NCI-H1417 treated with DMSO at 0.1 percent for 48 hours (cell line): ENCODE data around the gene JAKMIP2.
"Not testable (repeated sequence)": the region's sequence is repeated elsewhere in the genome, so short reads cannot be mapped to it uniquely, and the experiment has no call there.

Experiments used
- DNase-seq: peaks from one replicate; lab custom pipeline; 2025; lab: John Stamatoyannopoulos, UW

JAKMIP2 gene

DNA sequence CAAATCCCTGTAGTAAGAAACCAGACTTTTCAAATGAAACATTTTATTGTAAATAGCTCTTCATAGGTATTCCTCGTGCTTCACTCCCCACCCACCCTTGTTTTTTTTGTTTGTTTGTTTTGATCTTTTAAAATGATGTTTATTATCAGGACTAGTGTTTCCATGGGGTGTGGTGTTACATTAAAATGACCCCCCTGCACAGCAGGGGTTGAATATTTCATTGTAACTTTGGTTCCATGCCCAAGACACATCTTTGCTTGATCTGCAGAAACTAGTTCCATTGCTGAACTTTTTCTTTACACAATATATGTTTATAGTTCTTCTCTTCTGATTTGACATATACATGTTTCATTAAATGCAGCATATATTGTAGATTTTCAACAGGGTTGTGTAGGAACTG lies 191.4 kb downstream of the JAKMIP2 start:
- DNase-seq: no peak

DNA sequence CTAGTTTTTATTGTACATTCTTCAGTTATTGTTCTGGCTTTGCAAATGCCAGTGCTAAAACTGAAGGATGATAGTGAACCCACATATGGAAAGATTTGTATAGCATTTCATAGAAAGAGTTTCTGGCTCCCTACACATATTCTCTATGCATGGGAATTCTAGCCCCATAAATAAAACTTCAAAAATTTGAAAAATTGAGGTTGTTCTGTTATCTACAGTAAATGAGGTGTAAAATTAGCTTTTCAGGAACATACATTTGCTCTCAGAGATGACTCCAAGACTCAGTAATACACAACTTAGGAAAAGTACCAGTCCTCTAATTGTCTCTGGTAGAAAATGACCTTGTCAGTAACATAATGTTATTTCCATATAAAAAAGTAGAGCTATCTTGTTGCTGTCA lies 192.4 kb downstream of the JAKMIP2 start:
- no peak for DNase-seq

DNA sequence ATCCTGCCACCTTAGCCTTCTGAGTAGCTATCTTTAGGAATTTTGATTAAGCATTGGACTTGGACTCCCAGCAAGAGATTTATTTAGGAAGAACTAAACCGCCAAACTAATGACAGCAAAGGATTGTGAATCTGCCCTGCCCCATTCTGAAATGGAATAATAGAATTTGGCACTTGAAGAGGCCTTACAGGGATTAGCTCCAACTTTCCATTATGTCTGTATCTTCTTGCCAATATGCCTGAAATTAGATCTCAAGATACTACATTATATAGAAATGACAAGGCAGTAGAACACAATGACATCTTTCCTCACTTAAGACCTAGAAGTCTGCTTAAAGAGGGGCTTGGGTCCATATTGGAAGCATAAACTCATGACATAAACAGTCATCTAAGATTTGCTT lies 195.7 kb downstream of the JAKMIP2 start:
- DNase-seq: no peak

DNA sequence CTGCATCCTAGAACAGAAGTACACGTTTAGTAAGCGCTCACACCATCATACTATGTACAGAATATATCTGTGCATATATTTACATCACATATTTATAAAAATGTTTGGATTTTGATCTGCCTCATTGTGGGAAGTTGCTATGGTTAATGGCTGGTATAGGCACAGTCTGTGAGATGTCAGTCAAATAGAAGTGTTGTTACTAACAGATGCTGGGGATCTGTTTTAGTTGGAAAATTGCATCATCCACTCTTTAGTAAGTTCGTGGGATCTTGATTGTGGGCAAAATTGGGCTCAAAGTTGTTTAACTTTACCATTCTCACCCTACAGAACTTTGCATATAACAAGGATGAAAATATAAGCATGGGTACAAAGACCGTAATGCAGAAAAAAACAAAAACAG lies 196.3 kb downstream of the JAKMIP2 start:
- no peak for DNase-seq

DNA sequence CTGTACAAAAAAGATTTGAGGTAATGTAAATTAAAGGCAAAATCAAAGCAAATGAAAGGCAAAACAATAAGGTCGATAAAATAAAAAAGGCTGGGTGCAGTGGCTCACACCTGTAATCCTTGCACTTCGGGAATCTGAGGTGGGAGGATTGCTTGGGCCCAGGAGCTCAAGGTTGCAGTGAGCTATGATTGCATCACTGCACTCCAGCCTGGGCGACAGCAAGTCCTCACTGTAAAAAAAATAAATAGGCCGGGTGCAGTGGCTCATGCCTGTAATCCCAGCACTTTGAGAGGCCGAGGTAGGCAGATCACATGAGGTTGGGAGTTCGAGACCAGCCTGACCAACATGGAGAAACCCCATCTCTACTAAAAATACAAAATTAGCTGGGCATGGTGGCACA lies 200.3 kb downstream of the JAKMIP2 start:
- not testable (repeated sequence) for DNase-seq

DNA sequence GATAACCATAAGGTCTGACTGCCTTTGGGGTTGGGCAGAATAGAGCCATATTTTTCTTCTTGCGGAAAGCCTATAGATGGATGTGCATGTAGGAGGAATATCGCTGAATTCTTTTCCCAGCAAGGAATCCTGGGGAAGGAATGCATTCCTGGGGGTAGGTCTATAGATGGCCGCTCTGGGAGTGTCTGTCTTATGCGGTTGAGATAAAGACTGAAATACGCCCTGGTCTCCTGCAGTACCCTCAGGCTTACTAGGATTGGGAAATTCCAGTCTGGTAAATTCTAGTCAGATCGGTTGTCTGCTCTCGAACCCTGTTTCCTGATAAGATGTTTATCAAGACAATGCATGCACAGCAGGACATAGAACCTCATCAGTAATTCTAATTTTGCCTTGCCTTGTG lies 202.1 kb downstream of the JAKMIP2 start:
- not testable (repeated sequence) for DNase-seq

DNA sequence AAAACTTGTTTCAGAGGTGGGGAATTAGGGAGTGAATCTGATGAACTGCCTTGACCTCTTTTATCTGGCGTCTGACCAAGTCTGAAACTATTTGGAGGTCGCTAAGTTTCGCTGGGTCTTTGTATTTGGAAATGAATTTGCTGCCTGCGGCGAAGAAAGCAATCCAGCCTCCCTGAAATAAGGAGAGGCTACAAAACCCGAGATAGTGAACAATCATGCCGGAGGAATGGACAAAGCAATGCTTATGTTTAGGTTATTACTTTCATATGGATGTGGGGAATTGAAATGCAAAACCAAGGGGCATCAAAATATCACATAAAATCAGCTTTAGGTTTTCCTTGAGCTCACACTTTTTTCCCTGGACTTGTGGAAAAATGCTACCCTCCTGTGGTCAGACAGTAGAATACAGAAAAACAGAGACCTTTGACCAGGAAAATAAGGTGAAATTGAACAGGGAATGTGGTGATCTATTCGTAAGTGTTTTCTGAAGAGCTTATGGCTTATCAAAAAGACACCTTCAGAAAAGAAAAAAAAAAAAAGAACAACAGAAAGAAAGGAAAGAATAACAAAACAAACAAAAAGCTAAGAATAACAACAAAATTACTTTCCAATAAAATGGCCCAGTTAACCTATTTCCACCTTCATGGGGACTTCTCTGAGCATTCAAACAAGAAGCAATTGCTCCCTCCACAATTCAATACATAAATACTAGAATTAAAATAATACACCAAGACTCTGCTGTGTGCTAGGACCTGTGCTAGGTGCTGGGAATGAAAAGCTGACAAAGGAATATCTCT lies 204.1 kb downstream of the JAKMIP2 start:
- peak; percentile 11 for DNase-seq

DNA sequence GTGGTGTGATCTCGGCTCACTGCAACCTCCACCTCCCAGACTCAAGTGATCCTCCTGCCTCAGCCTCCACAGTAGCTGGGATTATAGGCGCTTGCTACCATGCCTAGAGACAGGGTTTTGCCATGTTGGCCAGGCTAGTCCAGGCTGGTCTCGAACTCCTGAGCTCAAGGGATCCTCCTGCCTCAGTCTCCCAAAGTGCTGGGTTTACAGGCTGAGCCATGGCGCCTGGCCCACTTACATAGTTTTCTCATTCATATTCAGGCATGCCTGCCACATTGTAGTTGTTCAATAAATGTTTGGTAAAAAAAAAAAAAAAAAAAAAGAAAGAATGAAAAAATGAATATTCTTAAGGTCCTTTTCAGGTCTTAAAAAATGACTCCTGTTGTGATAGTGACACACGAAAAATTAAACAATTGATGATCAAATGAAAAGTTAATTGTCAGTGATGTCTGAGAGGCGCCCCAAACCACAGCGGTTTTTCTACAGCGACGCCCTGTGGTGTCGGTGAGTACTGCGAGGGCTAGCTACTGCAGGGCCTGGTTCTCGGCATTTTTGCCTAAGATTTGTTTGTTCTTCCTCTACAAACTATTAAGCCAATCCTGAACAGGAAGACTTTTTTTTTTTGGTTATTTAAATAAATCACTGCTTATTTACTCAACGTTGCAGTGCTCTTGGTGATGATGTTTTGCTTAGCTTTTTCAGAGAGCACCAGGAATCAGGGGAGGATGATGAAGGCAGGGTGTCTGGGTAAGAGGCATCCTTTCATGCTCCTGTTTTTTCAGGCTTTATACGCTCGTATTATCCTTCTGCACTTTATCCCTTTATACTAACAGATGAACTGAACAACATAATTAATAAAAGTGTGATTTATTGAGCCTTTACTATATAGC lies 205.6 kb downstream of the JAKMIP2 start:
- DNase-seq: no peak

DNA sequence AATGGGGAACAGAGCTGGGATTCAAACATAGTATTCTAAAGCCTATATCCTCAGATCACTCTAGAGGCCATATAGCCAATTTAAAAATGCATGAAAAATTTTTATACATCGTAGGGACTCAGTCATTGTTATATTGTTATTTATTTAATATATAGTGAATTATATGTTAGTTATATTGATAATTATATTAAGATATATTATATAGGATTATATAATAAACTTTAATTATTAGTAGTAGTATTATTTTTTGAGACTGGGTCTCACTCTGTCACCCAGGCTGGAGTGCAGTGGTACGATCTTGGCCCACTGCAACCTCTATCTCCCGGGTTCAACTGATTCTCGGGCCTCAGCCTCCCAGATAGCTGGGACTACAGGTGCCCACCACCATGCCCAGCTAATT lies 206.9 kb downstream of the JAKMIP2 start:
- no peak for DNase-seq

DNA sequence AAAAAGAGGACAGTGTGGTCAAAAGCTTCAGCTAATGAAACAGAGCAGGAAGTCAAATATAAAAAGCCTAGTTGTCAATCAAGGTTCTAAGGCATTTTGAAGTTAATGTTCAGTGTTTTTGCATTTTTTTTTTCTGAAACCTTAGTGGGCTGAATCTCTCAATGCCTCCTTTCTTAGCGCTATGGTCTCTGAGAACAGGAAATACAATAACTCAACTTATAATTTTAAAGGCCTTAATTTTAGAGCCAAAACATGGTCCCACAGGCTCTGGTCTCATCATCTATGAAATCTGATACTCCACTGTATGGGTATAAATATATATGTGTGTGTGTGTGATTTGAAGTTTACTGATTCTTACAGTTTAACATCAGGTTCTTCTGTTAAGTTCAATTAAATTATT lies 209.3 kb downstream of the JAKMIP2 start:
- DNase-seq: no peak

DNA sequence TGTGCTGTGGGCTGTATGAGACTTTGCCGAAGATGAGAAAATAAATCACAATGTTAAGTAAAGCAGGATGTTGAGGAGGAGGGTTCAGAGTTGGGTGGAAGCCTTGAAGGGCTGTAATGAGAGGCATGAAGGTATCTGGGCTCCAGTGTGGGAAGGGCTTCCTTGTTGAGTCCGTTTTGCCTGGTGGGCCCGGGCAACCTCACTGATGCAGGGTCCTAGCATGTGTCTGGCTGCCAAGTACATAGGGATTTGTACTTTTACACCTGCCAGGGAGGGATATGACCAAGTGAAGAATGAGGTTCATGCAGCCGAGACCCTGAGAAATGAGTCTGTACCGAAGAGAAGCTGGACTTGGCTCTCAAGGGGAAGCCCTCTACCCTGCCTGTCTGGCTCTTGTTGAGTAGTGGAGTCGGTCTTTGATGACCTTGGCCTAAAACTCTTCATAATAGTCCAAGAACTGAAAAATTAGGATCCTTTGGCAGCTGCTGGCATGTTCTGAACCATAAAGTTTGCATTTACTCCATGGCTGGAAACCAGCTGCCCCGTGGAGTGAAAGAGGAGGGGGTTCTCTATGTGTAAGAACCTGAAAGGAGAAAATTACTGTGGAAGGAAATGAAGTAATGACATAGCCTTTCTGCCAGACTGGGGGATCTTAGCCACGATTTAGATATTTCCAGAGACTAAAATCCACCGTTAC lies 213.7 kb downstream of the JAKMIP2 start:
- no peak for DNase-seq

DNA sequence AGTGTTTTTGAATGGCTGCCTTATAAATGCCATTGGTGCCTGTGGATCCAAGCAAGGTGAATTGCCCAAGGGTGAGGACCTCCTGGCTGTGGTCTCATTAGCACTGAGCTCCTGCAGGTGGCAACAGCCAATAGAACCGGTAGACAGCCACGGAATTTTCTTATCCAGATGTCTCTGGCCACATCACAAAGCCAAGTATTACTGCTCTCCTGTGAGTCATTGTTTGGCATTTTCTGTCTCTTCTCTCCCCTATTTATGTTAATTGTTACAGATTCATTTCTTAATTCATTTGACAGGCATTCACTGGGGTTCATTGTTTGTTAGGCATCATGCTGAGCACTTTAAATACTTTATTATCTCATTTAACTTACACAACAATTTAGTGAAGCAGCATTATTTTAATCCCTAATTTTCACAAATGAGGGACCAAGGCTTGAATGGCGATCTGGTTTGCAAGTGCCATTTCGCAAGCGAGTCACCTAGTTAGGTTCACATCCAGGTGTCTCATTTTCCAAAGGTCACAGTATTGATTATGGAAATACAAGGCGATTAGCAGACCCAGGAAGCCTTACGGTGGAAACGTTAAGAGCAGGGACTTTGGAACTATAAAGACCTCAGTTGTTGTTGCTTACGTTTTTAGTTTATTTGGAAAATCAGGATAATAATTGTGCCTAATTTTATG lies 214.5 kb downstream of the JAKMIP2 start:
- DNase-seq: no peak

DNA sequence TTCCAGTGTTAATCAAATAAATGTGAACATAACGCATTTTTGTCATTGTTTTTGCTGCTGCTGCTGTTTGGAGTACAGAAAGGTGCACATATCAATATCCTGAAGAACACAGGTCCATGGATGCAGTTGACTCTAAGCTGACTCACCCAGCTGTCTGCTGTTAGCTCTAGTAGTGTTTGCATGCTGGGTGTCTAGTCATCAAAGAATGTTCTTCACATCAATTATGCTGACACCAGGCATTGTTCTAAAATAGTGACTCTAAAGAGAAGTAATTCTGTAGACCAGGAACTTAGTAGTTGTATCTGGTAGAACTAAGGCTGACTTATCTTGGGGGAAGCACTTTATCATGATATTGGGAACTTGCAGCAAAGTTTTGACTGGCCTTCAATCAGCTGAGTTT lies 217.0 kb downstream of the JAKMIP2 start:
- DNase-seq: no peak

DNA sequence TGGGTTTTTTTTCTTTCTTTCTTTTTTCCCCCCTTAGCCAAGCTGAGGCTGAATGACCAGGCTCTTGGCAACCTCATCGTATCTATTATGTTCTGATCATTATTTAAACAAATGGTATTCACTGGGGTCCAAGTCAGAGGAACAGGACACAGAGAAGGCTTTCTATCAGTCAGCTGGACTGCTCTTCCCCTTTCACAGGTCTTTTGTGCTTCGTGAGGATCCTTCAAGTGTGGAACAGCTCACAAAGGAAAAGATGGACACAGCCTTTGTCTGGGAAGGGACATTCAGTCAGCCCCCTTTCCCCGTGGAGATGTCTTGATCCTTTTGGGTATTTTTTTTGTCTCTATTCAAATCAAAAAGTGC lies 218.4 kb downstream of the JAKMIP2 start:
- no peak for DNase-seq

DNA sequence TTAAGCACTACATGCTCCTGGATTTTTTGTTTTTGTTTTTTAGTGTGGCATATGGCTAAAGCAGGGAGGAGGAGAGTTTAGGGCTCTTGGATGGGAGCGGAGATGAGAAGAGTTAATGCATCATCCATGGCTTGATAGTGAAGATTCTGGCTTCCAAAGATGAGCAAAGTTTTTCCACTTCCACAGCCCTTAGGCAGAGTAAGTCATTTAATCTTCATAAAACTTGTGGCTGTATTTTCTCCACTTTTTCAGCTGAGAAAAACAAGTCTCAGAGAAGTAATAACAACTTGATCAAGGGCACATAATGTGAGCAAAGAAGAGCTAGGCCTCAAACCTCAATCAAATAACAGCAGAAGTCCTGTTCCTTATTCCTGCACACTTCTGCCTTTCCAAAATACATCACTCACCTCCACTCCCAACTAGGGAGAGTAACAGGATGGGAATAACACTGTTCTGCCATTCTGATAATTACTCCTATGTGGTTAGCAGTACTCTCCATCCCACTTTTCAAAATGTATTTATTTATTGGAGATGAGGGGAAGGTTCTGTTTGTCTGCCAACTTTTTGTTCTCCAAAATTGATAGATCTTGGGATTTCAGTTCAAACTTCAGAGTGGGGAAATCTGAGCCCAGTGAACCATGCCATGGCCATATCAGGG lies 218.9 kb downstream of the JAKMIP2 start:
- DNase-seq: no peak

DNA sequence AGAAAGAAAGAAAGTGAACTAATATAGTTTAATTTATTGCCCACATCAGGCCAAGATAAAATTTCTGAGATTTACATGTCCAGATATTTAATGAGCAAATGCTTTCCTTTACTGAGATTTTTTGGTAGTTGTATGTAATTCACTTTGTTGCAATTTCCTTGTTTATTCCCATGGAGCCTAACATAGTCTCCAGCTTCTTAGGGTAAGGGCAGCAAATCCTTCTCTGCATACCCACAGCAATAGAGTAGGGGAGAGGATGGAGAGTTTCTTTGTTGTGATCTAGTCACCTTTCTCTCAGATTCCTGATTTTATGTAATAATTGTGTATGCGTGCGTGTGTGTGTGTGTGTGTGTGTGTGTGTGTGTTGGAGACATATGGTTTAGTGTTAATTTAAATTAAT lies 221.1 kb downstream of the JAKMIP2 start:
- DNase-seq: no peak

DNA sequence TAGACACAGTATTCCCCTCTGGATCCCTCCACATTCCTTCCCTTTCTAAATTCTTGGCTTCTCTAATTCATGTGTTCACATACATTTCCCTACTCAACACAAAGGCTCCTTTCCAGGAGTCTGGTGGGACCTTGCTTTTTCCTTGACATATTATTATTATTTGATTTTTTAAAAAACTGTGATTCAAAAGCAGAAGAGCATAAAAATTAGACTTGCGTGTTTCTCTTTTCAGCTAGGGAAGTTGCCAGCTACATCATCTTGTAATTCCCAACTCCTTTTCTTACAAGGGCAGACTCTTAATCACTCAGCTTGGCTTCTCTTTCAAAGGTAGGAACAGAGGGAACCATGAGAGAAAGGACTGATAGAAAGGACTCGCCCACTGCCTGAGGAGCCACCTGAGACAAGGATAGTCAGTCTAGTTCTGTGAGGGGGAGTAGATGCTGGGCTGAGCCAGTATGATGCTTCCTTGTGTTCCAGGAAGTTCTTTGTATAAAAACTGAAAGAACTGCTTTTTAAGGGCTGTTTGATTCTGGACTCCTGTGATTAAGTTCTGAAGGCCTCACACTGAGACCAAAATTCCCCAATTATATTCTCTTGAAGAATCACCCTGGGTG lies 221.7 kb downstream of the JAKMIP2 start:
- no peak for DNase-seq

DNA sequence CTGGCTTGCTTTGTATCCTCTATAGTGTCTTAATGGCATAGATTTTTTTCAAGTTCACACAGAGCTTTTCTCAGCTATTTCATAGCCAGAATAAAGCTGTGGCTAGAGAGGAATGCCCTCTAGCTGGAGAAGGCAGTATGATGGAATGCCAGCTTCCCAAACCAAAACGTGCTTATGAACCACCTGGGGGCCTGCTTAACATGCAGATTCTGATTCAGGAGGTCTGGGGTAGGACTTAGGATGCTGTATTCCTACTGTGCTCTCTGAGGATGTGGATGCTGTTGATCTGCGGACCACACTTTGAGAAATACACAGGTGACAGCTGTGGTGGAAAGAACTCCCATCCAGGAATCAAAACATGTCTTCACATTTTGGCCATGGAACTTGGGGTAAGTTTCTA lies 222.8 kb downstream of the JAKMIP2 start:
- no peak for DNase-seq

DNA sequence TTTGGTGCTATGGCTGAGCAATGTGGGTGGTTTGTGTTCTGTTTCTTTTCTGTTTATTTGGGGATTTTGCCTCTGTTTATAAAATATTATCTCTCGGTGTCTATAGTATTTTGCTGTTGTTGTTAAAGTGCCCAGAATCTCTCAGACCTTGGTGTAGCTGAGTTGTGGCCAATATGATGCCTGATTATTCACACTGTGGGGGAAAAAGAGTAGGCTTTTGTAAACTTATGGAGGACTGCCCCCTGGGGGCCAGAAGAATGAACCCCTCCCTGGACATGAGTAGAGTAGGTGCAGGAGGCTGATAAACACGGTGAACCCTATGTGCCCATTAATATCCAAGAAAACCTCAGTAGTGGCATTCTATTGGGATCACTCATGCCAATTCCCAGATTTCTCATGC lies 223.7 kb downstream of the JAKMIP2 start:
- no peak for DNase-seq

DNA sequence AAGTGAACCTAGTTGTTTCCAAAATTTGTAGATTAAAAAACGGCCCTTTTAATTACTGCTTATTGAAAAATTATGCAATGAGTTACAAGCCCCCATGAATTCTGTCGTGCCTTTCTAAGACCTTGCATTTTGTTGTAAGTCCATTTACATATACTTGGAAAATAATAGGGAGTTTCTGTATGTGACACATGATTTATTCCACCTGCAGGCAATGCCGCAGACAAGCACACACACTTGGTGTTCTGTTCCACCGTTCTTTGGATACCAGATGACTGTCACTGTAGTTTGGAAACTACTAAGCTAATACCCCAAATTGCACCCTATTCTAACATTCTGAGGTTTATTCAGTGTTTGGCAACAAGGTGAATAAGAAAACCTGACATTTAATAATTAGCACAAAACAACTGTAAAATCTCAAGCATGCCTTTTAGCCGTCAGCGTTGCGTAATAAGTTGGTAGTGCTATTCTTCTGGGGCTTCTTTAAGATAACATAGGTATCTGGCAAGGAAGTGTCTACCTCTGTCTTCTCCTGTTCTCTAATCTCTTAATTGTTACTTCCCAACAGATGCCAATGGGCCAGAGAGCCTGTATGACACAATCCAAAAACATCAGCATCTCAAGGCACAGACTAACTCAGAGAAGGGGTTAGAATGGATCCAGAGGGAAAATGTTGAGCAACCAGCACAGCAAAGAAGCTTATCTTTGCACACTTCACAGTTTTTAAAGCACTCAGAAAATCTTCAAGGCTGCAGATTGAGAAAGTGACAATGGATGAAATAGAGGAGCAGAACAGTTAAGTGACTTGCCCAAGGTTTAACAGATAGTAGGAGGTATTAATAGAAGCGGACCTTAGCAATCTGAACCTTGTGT lies 224.4 kb downstream of the JAKMIP2 start:
- DNase-seq: no peak
